Epithelial cell of prostate (primary cell): ENCODE data around the gene BCL2A1.
"Not testable (repeated sequence)": the region's sequence is repeated elsewhere in the genome, so short reads cannot be mapped to it uniquely, and the experiment has no call there.

Experiments used
- DNase-seq: peaks from one replicate; pipeline ENCODE4 v3.0.0-alpha.2; 2011; ENCODE audit warnings: low read depth, low spot score
- H3K27ac ChIP-seq: fragments of 450-650 bp; 2 replicates; pipeline ENCODE4 v1.5.1; 2017; ENCODE audit warnings: mild to moderate bottlenecking

The BCL2A1 gene

GRCh38 chr15:79970624-79971434 is at the start of gene BCL2A1:
TSS of gene BCL2A1 (minus strand) at chr15:79971196. CDS start at chr15:79971119, 77 bp downstream.
- peak; percentile 93 for DNase-seq
- H3K27ac ChIP-seq, result peak within 1 kb of the TSS; percentile 57

- H3K27ac ChIP-seq, result no peak overlapping the region
- no peak for DNase-seq
Observed at GRCh38 chr15:80020731-80021130, 49.7 kb upstream of the BCL2A1 start.

GRCh38 chr15:80020149-80020548 is 49.2 kb upstream of the BCL2A1 start:
- not testable (repeated sequence) for DNase-seq, H3K27ac ChIP-seq

GRCh38 chr15:80019168-80019745 is 48.3 kb upstream of the BCL2A1 start:
- H3K27ac ChIP-seq, result no peak overlapping the region
- no peak for DNase-seq

GRCh38 chr15:80017139-80017538 is 46.1 kb upstream of the BCL2A1 start:
- not testable (repeated sequence) for H3K27ac ChIP-seq, DNase-seq

- not testable (repeated sequence) for H3K27ac ChIP-seq, DNase-seq
Observed at GRCh38 chr15:80016506-80016905, 45.5 kb upstream of the BCL2A1 start.

GRCh38 chr15:80015156-80015555 is 44.2 kb upstream of the BCL2A1 start:
- no peak overlapping the region for H3K27ac ChIP-seq
- DNase-seq, result no peak

GRCh38 chr15:80014186-80014585 is 43.2 kb upstream of the BCL2A1 start:
- DNase-seq, H3K27ac ChIP-seq: not testable (repeated sequence)

GRCh38 chr15:80012060-80012726 is 41.2 kb upstream of the BCL2A1 start:
- no peak for DNase-seq
- H3K27ac ChIP-seq, result no peak overlapping the region

GRCh38 chr15:80011596-80011995 is 40.6 kb upstream of the BCL2A1 start:
- no peak for DNase-seq
- peak overlapping the region; percentile 58 for H3K27ac ChIP-seq

GRCh38 chr15:80011041-80011523 is 40.1 kb upstream of the BCL2A1 start:
- DNase-seq, result peak; percentile 50
- H3K27ac ChIP-seq, result peak overlapping the region; percentile 58

GRCh38 chr15:80010131-80010673 is 39.2 kb upstream of the BCL2A1 start:
- peak overlapping the region; percentile 58 for H3K27ac ChIP-seq
- no peak for DNase-seq

GRCh38 chr15:80007532-80007931 is 36.5 kb upstream of the BCL2A1 start:
- no peak overlapping the region for H3K27ac ChIP-seq
- DNase-seq, result no peak

- no peak overlapping the region for H3K27ac ChIP-seq
- no peak for DNase-seq
Observed at GRCh38 chr15:80006946-80007345, 36.0 kb upstream of the BCL2A1 start.

- no peak for DNase-seq
- H3K27ac ChIP-seq, result no peak overlapping the region
Observed at GRCh38 chr15:80003934-80004472, 33.0 kb upstream of the BCL2A1 start.

- no peak overlapping the region for H3K27ac ChIP-seq
- DNase-seq, result no peak
Observed at GRCh38 chr15:80003171-80003570, 32.2 kb upstream of the BCL2A1 start.

- H3K27ac ChIP-seq, result no peak overlapping the region
- no peak for DNase-seq
Observed at GRCh38 chr15:80002267-80002666, 31.3 kb upstream of the BCL2A1 start.

GRCh38 chr15:79994615-79995014 is 23.6 kb upstream of the BCL2A1 start:
- DNase-seq, result peak; percentile 65
- H3K27ac ChIP-seq, result peak overlapping the region; percentile 14

GRCh38 chr15:79991826-79992225 is 20.8 kb upstream of the BCL2A1 start:
- no peak overlapping the region for H3K27ac ChIP-seq
- no peak for DNase-seq

- no peak overlapping the region for H3K27ac ChIP-seq
- DNase-seq, result no peak
Observed at GRCh38 chr15:79990997-79991334, 20.0 kb upstream of the BCL2A1 start.
